NCI-H82 treated with DMSO at 0.1 percent for 48 hours (cell line): ENCODE results near the gene NXPH1.

Experiments used
- DNase-seq: peaks from one replicate; lab custom pipeline; 2025; ENCODE audit not compliant: unreplicated experiment; lab: John Stamatoyannopoulos, UW

Gene NXPH1

GRCh38 chr7:8491544-8492489, 58.4 kb downstream of the NXPH1 start:
- no peak for DNase-seq

- DNase-seq = no peak
These were observed 65.7 kb downstream of the NXPH1 start for GRCh38 chr7:8499128-8499527.

- no peak for DNase-seq
These were observed 66.9 kb downstream of the NXPH1 start for GRCh38 chr7:8500286-8500685.

GRCh38 chr7:8507566-8507965, 74.2 kb downstream of the NXPH1 start:
- peak; percentile 48 for DNase-seq

GRCh38 chr7:8509621-8510020, 76.2 kb downstream of the NXPH1 start:
- DNase-seq = no peak

GRCh38 chr7:8511855-8512254, 78.4 kb downstream of the NXPH1 start:
- peak; percentile 71 for DNase-seq

GRCh38 chr7:8514781-8515519, 81.5 kb downstream of the NXPH1 start:
- DNase-seq = no peak

GRCh38 chr7:8515640-8516185, 82.3 kb downstream of the NXPH1 start:
- DNase-seq = no peak

- no peak for DNase-seq
These were observed 83.6 kb downstream of the NXPH1 start for GRCh38 chr7:8516976-8517375.

GRCh38 chr7:8528311-8528710, 94.9 kb downstream of the NXPH1 start:
- no peak for DNase-seq

- no peak for DNase-seq
These were observed 98.6 kb downstream of the NXPH1 start for GRCh38 chr7:8531991-8532515.

- no peak for DNase-seq
These were observed 103.0 kb downstream of the NXPH1 start for GRCh38 chr7:8536431-8536830.

GRCh38 chr7:8549046-8549445, 115.6 kb downstream of the NXPH1 start:
- DNase-seq = no peak

- DNase-seq = no peak
These were observed 127.1 kb downstream of the NXPH1 start for GRCh38 chr7:8560501-8560900.

- no peak for DNase-seq
These were observed 128.0 kb downstream of the NXPH1 start for GRCh38 chr7:8561449-8561848.

GRCh38 chr7:8564281-8564680, 130.9 kb downstream of the NXPH1 start:
- no peak for DNase-seq

- DNase-seq = no peak
These were observed 132.6 kb downstream of the NXPH1 start for GRCh38 chr7:8566016-8566415.

- DNase-seq = no peak
These were observed 134.2 kb downstream of the NXPH1 start for GRCh38 chr7:8567626-8568025.

- DNase-seq = no peak
These were observed 146.3 kb downstream of the NXPH1 start for GRCh38 chr7:8579661-8580194.

GRCh38 chr7:8581842-8582241, 148.4 kb downstream of the NXPH1 start:
- no peak for DNase-seq

GRCh38 chr7:8582728-8583127, 149.3 kb downstream of the NXPH1 start:
- DNase-seq = no peak
